Stimulated activated CD4-positive, alpha-beta T cell treated with anti-CD3 and anti-CD28 coated beads, TNF-alpha, amount 100 ng/mL, for 1 hour (primary cell): ENCODE results near the gene EME2.

Experiments used
- DNase-seq, 3 donors: peaks; one replicate each; pipeline ENCODE4 v3.0.0-alpha.2; 2020; ENCODE audit warnings: low read depth in 3 of 3, low spot score in 1 of 3

Gene EME2

DNA sequence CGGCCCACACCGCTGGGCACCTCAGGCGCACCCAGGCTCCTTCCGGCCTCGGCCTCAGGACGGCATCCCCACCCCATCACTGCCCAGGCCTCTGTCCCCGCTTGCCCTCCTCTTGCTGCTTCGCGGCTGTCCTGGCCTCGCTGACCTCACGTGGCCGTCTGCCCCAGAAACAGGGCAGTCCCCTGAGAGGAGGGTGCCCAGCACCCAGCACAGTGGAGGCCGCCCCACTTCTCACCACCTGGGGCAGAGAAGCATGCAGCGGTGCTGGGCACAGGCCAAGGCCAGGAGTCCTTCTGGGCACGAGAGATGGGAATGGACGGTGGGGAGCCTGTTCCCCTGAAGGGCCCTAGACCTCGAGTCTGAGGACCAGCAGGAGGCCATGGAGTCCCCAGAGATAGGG, 45.1 kb downstream of the EME2 start:
- DNase-seq: no peak

DNA sequence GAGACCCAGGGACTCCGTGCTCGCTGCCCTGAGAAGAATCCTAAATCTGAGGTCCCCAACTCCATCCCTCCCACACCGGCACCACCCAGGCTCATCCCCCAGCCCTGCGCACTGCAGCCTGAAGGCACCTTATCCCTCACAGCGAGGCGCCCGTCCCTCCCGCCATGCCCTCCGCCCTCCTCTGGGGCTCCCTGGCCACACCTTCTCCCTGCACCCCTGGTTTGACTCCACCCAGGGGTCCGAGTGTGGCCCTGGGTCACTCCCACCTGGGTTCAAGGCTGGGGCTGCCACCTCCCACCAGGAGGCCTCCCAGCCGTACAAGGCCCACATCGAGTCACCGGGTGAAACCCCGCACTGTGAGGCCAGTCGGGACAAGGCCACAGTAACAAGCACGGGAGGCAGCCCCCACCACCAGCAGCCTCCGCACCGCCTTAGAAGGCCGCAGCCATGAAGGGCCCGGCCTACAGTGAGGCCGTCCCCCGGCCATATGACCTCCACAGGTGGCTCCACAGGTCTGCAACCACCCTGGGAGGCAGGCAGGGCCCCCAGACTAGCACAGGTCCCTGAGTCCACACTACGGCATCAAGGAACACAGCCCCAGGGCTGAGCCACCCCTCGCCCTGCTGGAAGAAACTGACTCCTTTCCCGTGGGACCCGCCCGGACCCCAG, 45.7 kb downstream of the EME2 start:
- DNase-seq: no peak

DNA sequence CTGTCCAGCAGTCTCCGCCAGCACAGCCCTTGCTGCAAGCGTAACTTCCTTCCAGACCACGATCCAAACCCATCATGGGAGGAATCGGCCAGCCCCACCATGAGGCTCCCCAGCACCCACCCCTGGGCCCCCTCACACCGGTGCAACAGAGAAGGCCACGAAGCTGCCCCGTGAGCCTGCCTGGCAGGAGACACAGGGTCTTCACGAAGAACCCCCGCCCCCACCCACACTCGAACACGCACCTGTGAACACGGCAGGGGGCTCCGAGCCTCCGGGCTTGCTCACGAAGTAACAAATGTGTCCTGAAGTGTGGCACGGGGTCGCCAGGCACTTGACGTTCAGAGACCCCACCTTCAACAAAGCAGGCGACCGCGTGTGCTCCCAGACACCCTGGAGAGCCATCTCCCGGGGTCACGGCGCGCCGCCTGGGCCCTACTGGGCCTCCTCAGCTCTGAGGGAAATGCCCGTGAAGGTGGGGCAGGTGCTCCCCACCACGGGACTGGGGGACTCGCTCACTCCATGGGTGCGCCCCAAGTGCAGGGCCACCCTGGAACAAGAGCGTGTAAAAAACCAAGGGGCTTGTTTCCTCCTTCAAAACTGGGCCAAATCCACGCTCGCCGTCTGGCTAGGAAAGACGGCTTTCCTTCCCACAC, 46.4 kb downstream of the EME2 start:
- no peak for DNase-seq

DNA sequence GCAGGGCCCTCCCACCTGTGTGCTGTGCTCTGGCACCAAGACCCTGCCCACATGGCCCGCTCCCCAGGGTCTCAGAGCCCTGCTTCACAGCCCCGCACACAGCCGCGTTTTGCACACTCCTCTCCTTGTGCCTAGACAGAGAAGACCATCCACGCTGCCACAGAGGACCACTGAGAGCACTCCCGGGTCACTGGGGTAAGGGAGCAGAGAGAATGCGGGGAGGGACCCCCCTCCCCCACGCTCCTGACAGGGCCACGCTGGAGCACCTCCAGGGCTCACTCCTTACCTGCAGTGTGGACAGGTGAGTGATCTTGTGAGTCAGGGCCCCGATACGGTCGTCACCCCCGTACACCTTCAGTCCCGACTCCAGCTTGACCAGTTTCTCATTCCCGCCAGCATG, 47.0 kb downstream of the EME2 start:
- no peak for DNase-seq

DNA sequence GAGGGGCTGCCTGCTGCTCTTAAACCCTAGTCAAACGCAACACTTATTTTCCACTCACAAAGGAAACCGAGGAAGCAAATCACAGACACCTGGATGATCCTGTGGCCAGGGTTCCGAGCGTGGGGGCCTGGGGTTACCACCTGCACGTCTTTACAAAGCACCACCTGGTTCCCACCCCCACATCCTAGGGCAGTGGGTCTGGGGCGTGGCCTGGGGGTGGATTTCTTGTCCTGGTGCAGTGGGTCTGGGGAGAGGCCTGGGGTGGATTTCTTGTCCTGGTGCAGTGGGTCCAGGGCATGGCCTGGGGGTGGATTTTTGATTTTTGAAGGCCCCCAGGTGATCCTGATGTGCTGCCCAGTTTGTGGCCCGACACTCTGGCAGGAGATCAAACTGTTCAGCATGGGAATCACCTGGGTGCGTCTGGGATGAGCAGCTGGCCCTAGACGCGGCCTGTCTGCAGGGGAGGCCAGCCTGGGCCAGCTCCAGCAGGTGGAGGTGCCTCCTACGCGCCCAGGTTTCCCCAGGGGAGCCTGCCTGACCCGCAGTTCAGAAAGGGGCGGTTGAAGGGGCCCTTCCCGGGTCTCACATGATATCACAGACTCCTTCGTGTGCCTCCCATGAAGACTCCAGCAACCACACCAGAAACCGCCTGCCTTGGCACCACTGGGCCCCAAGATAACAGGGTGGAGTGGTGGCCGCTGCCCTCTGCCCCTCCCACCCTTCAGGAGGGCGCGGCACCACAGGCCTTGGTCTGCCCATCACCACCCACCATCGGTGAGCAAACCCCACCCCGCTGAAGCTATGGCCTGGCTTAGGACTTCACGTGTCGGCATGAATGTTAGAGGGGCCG, 47.7 kb downstream of the EME2 start:
- DNase-seq: no peak

DNA sequence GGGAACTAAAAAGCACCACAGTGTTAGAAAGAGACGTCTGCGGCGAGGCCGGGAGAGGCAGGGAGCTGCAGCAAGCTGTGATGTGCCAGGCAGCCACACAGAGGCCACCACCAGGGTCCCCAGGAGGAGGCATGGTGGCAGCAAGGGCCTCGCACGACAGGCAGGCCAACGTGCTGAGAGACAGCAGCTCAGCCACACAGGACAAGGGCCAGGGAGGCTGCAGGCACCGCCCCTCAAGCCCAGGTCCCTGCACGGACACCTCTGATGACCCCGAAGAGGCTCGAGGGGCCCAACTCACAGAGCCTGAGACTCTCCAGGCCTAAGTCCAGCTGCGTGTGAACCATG, 48.3 kb downstream of the EME2 start:
- DNase-seq: no peak

DNA sequence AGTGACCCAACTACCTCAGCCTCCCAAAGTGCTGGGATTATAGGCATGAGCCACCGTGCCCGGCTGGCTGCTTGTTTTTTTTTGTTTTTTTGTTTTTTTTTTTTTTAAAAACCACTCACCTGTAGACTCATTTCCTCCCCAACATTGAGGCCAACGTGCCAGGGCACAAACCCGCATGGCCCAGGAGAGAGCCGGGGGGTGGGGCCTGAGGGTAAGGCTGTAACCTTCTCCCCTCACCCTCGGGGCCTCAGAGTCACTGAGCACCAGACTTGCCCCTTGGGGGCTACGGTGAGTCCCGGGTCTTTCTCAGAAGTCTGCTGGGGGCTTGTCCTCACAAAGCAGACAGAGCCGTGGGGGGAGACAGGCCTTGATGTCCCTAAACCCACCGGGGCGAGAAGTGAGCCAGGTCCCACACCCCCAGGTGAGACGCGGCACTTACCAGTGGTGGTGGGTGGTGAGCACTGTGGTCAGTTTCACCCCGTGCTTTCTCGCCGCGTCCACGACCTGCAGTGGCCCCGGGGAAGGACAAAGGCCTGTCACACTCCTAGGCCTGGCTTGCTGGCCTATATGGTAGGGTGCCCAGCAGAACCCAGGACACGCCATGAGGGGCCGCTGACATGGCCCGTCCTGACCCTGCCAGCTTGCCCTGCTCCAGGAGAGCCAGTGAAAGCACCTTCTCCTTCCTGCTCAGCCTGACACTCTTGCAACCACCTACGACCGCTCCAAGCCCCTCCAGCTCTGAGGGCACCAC, 49.4 kb downstream of the EME2 start:
- DNase-seq: no peak

DNA sequence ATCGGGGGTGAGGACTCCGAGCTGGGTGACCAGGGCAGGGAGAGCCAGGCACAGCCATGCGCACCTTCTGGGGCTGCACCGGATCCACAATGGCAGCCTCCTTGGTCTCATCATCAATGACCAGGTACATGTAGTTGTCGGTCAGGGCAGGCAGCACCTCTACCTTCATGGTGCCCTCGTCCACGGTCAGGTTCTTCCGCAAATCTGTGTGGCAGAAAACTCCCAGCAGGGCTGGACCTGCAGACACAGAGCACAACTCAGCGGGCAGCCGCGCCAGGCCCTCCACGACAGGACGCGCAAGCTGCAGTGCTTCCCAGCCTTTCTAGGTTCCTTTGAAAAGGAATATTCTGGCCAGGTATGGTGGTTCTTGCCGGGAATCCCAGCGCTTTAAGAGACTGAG, 50.2 kb downstream of the EME2 start:
- DNase-seq: no peak

DNA sequence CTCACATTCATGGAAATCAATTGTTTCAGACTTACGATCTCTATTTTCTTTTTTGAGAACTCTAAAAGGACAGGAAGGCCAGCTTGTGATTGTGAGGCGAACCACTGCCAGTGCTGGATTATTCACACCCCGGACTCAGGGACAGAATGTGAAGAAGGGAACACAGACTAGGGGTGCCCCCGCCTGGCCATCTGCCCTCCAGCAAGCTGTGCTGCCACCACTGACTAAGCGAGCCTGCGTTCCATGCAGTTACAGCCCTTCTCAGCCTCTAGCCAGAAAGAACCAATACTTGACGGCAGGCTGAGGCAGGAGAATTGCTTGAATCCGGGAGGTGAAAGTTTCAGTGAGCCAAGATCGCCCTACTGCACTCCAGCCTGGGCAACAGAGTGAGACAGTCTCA, 51.2 kb downstream of the EME2 start:
- DNase-seq: no peak

DNA sequence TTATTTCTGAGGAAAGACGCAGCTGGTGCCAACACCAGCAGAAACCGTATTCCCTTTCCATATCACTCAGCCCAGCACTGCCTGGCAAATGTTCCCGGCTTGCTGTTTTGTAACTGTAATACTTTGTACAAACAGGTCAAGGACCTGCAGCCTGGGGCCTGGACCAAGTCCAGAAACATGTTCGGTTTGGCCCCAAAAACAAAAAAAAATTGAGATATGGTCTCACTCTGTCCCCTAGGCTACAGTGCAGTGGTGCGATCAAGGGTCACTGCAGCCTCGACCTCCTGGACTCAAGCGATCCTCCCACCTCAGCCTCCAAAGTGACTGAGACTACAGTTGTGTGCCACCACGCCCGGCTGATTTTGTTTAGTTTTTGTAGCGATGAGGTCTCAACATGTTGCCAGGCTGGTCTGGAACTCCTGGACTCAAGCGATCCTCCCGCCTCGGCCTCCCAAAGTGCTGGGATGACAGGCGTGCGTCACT, 52.8 kb downstream of the EME2 start:
- DNase-seq: no peak
